Muscle of back (tissue), 11 donors: ENCODE results near the gene LDLRAD4. TPM values are rescaled to one million over a fixed set of nuclear protein-coding genes. Genes with fewer than 3 reads are reported as not detected.

ENCODE experiments used
- DNase-seq, 3 donors: peaks; one replicate each; pipeline versions ENCODE4 v3.0.0 to v3.0.0-alpha.2; 2013
- polyA plus RNA-seq, 10 donors: library from polyadenylated mRNA; unstranded; fragments of 120-200 nt; gene quantifications; one replicate each; pipeline ENCODE4 v1.2.1, GENCODE V29; 2013; ENCODE audit not compliant: insufficient read length in 10 of 10

The LDLRAD4 gene
- polyA plus RNA-seq, 10 donors = 6.9 to 15.9 (median 11.2) TPM

GRCh38 chr18:13226533-13227144, 8.1 kb downstream of the LDLRAD4 start:
- no peak for DNase-seq

GRCh38 chr18:13227910-13228309, 9.3 kb downstream of the LDLRAD4 start:
- DNase-seq = no peak

GRCh38 chr18:13229001-13229671, 10.6 kb downstream of the LDLRAD4 start:
- DNase-seq = no peak

- DNase-seq = no peak
Observed at GRCh38 chr18:13231151-13231550, 12.6 kb downstream of the LDLRAD4 start.

- DNase-seq = peak; percentile 60 to 92 (median 80)
Observed at GRCh38 chr18:13232086-13232917, 13.7 kb downstream of the LDLRAD4 start.

- DNase-seq = peak in 1 of 3 donors; percentile 31
Observed at GRCh38 chr18:13232971-13233786, 14.6 kb downstream of the LDLRAD4 start.

GRCh38 chr18:13233787-13234783, 15.5 kb downstream of the LDLRAD4 start:
- DNase-seq = no peak

GRCh38 chr18:13235421-13235831, 16.9 kb downstream of the LDLRAD4 start:
- peak in 1 of 3 donors; percentile 72 for DNase-seq

- peak in 2 of 3 donors; percentile 92 to 94 for DNase-seq
Observed at GRCh38 chr18:13235981-13236380, 17.4 kb downstream of the LDLRAD4 start.

- peak in 1 of 3 donors; percentile 36 for DNase-seq
Observed at GRCh38 chr18:13236411-13236810, 17.9 kb downstream of the LDLRAD4 start.

- DNase-seq = no peak
Observed at GRCh38 chr18:13237073-13237472, 18.5 kb downstream of the LDLRAD4 start.

GRCh38 chr18:13237641-13238040, 19.1 kb downstream of the LDLRAD4 start:
- no peak for DNase-seq

- DNase-seq = no peak
Observed at GRCh38 chr18:13239171-13239956, 20.8 kb downstream of the LDLRAD4 start.

GRCh38 chr18:13240060-13240725, 21.6 kb downstream of the LDLRAD4 start:
- DNase-seq = no peak

- no peak for DNase-seq
Observed at GRCh38 chr18:13241083-13241892, 22.7 kb downstream of the LDLRAD4 start.

- no peak for DNase-seq
Observed at GRCh38 chr18:13241893-13242175, 23.3 kb downstream of the LDLRAD4 start.

GRCh38 chr18:13242797-13243196, 24.2 kb downstream of the LDLRAD4 start:
- no peak for DNase-seq

GRCh38 chr18:13243363-13243762, 24.8 kb downstream of the LDLRAD4 start:
- no peak for DNase-seq
